ENCODE measurements around the gene HOXA7.

The HOXA7 gene

GRCh38 chr7:27123007-27123476 lies 33.4 kb downstream of the HOXA7 start:
- Histone ChIP-seq H3K9me3 (ENCODE audit: control insufficient read depth, low read length) (no peaks in the 10 kb centered on the region), H3K27me3 (ENCODE audit: control insufficient read depth, insufficient read depth, low read length, poor library complexity, severe bottlenecking) (peaks cover 100% of the 10 kb centered on the region), H3K27ac (ENCODE audit: insufficient read depth, low read depth, low read length, poor library complexity, severe bottlenecking) (no peak overlapping the region), H3K4me3 (ENCODE audit: insufficient read depth, low read depth, low read length) (no peak overlapping the region), H3K4me1 (ENCODE audit: control insufficient read depth, insufficient read depth, low read length) (no peaks in the 10 kb centered on the region), H3K36me3 (ENCODE audit: control insufficient read depth, insufficient read depth, low read length) (no peaks in the 10 kb centered on the region)
- WGBS, 2 experiments = 2 to 7% methylated on average over 14 of the region's 14 CpGs

GRCh38 chr7:27122077-27122910 lies 34.2 kb downstream of the HOXA7 start:
- H3K4me3 ChIP-seq (ENCODE audit: insufficient read depth, low read depth, low read length) = no peak overlapping the region
- H3K4me1 ChIP-seq (ENCODE audit: control insufficient read depth, insufficient read depth, low read length) = no peaks in the 10 kb centered on the region
- H3K36me3 ChIP-seq (ENCODE audit: control insufficient read depth, insufficient read depth, low read length) = no peaks in the 10 kb centered on the region
- peaks cover 100% of the 10 kb centered on the region for H3K27me3 ChIP-seq (ENCODE audit: control insufficient read depth, insufficient read depth, low read length, poor library complexity, severe bottlenecking)
- 3 to 4% methylated on average over 40 to 41 of the region's 42 CpGs for WGBS, 2 experiments
- H3K9me3 ChIP-seq (ENCODE audit: control insufficient read depth, low read length) = no peaks in the 10 kb centered on the region
- H3K27ac ChIP-seq (ENCODE audit: insufficient read depth, low read depth, low read length, poor library complexity, severe bottlenecking) = no peak overlapping the region

GRCh38 chr7:27121684-27122076 lies 34.8 kb downstream of the HOXA7 start:
- H3K4me1 ChIP-seq (ENCODE audit: control insufficient read depth, insufficient read depth, low read length) = no peaks in the 10 kb centered on the region
- no peak overlapping the region for H3K27ac ChIP-seq (ENCODE audit: insufficient read depth, low read depth, low read length, poor library complexity, severe bottlenecking)
- no peaks in the 10 kb centered on the region for H3K9me3 ChIP-seq (ENCODE audit: control insufficient read depth, low read length)
- H3K36me3 ChIP-seq (ENCODE audit: control insufficient read depth, insufficient read depth, low read length) = no peaks in the 10 kb centered on the region
- H3K4me3 ChIP-seq (ENCODE audit: insufficient read depth, low read depth, low read length) = no peak overlapping the region
- 17 to 19% methylated on average over 7 of the region's 7 CpGs for WGBS, 2 experiments
- H3K27me3 ChIP-seq (ENCODE audit: control insufficient read depth, insufficient read depth, low read length, poor library complexity, severe bottlenecking) = peaks cover 100% of the 10 kb centered on the region

- H3K4me1 ChIP-seq (ENCODE audit: control insufficient read depth, insufficient read depth, low read length) = no peaks in the 10 kb centered on the region
- WGBS, 2 experiments = 38 to 59% methylated on average over 1 of the region's 1 CpG
- H3K27me3 ChIP-seq (ENCODE audit: control insufficient read depth, insufficient read depth, low read length, poor library complexity, severe bottlenecking) = peaks cover 100% of the 10 kb centered on the region
- no peaks in the 10 kb centered on the region for H3K9me3 ChIP-seq (ENCODE audit: control insufficient read depth, low read length)
- no peaks in the 10 kb centered on the region for H3K36me3 ChIP-seq (ENCODE audit: control insufficient read depth, insufficient read depth, low read length)
- no peak overlapping the region for H3K27ac ChIP-seq (ENCODE audit: insufficient read depth, low read depth, low read length, poor library complexity, severe bottlenecking)
- no peak overlapping the region for H3K4me3 ChIP-seq (ENCODE audit: insufficient read depth, low read depth, low read length)
Observed at GRCh38 chr7:27119412-27119911, 37.0 kb downstream of the HOXA7 start.

- Histone ChIP-seq H3K4me1 (ENCODE audit: control insufficient read depth, insufficient read depth, low read length) (no peaks in the 10 kb centered on the region), H3K9me3 (ENCODE audit: control insufficient read depth, low read length) (no peaks in the 10 kb centered on the region), H3K27ac (ENCODE audit: insufficient read depth, low read depth, low read length, poor library complexity, severe bottlenecking) (no peak overlapping the region), H3K4me3 (ENCODE audit: insufficient read depth, low read depth, low read length) (no peak overlapping the region), H3K36me3 (ENCODE audit: control insufficient read depth, insufficient read depth, low read length) (no peaks in the 10 kb centered on the region), H3K27me3 (ENCODE audit: control insufficient read depth, insufficient read depth, low read length, poor library complexity, severe bottlenecking) (peaks cover 99% of the 10 kb centered on the region)
- WGBS, 2 experiments = 7% methylated on average over 3 of the region's 3 CpGs
Observed at GRCh38 chr7:27118580-27118979, 37.9 kb downstream of the HOXA7 start.

GRCh38 chr7:27117887-27118491 lies 38.5 kb downstream of the HOXA7 start:
- 4 to 6% methylated on average over 19 of the region's 19 CpGs for WGBS, 2 experiments
- Histone ChIP-seq H3K27ac (ENCODE audit: insufficient read depth, low read depth, low read length, poor library complexity, severe bottlenecking) (no peak overlapping the region), H3K9me3 (ENCODE audit: control insufficient read depth, low read length) (no peaks in the 10 kb centered on the region), H3K4me1 (ENCODE audit: control insufficient read depth, insufficient read depth, low read length) (no peaks in the 10 kb centered on the region), H3K27me3 (ENCODE audit: control insufficient read depth, insufficient read depth, low read length, poor library complexity, severe bottlenecking) (peaks cover 99% of the 10 kb centered on the region), H3K36me3 (ENCODE audit: control insufficient read depth, insufficient read depth, low read length) (no peaks in the 10 kb centered on the region), H3K4me3 (ENCODE audit: insufficient read depth, low read depth, low read length) (no peak overlapping the region)

GRCh38 chr7:27116962-27117886 lies 39.3 kb downstream of the HOXA7 start:
- H3K27ac ChIP-seq (ENCODE audit: insufficient read depth, low read depth, low read length, poor library complexity, severe bottlenecking) = no peak overlapping the region
- no peaks in the 10 kb centered on the region for H3K4me1 ChIP-seq (ENCODE audit: control insufficient read depth, insufficient read depth, low read length)
- H3K27me3 ChIP-seq (ENCODE audit: control insufficient read depth, insufficient read depth, low read length, poor library complexity, severe bottlenecking) = peaks cover 99% of the 10 kb centered on the region
- no peaks in the 10 kb centered on the region for H3K36me3 ChIP-seq (ENCODE audit: control insufficient read depth, insufficient read depth, low read length)
- WGBS, 2 experiments = 8% methylated on average over 12 of the region's 12 CpGs
- no peak overlapping the region for H3K4me3 ChIP-seq (ENCODE audit: insufficient read depth, low read depth, low read length)
- H3K9me3 ChIP-seq (ENCODE audit: control insufficient read depth, low read length) = no peaks in the 10 kb centered on the region

- no peaks in the 10 kb centered on the region for H3K4me1 ChIP-seq (ENCODE audit: control insufficient read depth, insufficient read depth, low read length)
- no peaks in the 10 kb centered on the region for H3K9me3 ChIP-seq (ENCODE audit: control insufficient read depth, low read length)
- H3K27me3 ChIP-seq (ENCODE audit: control insufficient read depth, insufficient read depth, low read length, poor library complexity, severe bottlenecking) = peaks cover 99% of the 10 kb centered on the region
- H3K36me3 ChIP-seq (ENCODE audit: control insufficient read depth, insufficient read depth, low read length) = no peaks in the 10 kb centered on the region
- 10 to 11% methylated on average over 18 to 20 of the region's 20 CpGs for WGBS, 2 experiments
- H3K27ac ChIP-seq (ENCODE audit: insufficient read depth, low read depth, low read length, poor library complexity, severe bottlenecking) = no peak overlapping the region
- no peak overlapping the region for H3K4me3 ChIP-seq (ENCODE audit: insufficient read depth, low read depth, low read length)
Observed at GRCh38 chr7:27116031-27116961, 40.2 kb downstream of the HOXA7 start.
